Epithelial cell of alveolus of lung (primary cell): ENCODE results near the gene TENT5A. TPM values are rescaled to one million over a fixed set of nuclear protein-coding genes. Genes with fewer than 3 reads are reported as not detected.

Source experiments
- total RNA-seq: library from RNA; depleted of rRNA; stranded (reverse); fragments of >200 nt; gene quantifications from 2 replicates; pipeline ENCODE4 v1.2.1, GENCODE V29; 2015

The TENT5A gene
- 9.4 and 15.8 TPM in 2 replicates for total RNA-seq

DNA sequence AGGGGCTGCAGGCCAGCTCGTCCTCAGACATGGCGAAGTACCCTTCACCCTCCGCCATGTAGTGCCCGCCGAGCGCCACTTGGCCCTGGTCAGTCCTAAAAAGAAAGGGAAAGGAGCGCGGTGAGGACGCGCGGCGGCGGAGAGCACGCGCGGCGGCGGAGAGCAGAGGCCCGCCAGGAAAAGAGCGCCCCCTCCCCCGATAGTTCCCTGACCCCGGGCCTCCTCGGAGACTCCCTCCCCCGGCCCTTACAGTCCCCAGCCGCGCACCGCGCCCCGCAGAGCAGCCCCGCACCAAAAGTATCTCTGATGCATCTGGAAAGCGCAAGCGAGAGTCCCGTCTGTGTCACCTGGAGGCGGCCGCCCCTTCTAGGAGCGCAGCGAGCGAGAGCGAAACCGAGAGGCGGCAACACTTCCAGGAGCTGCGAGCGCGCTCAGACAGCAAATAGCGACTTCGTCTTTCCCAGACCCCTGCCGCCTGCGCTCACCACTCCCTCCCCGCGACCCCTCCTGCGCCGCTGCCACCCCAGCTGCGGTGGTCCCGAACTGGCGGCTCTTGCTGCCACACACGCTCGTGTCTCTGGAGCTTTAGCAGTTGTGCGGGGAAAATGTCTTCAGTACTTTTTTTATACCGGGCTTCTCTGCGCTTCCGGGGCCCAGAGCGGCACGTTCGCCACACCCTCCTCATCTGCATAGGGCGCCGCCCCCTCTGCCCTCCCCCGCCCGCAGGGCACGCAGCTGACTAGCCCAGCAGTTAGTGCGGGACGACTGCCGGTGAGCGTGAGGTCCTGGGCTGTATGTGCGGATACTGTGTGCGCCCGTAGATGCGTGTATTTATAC, at the start of gene TENT5A:
TENT5A (minus strand) TSS at position 598 of the 837 bp plus-strand sequence; CDS start at position 58, 540 bp downstream.

